Measurements from ENCODE around the gene DHRS2.
A peak's percentile ranks its signal among the peaks of the same experiment; 100 is the strongest.

Gene DHRS2

DNA sequence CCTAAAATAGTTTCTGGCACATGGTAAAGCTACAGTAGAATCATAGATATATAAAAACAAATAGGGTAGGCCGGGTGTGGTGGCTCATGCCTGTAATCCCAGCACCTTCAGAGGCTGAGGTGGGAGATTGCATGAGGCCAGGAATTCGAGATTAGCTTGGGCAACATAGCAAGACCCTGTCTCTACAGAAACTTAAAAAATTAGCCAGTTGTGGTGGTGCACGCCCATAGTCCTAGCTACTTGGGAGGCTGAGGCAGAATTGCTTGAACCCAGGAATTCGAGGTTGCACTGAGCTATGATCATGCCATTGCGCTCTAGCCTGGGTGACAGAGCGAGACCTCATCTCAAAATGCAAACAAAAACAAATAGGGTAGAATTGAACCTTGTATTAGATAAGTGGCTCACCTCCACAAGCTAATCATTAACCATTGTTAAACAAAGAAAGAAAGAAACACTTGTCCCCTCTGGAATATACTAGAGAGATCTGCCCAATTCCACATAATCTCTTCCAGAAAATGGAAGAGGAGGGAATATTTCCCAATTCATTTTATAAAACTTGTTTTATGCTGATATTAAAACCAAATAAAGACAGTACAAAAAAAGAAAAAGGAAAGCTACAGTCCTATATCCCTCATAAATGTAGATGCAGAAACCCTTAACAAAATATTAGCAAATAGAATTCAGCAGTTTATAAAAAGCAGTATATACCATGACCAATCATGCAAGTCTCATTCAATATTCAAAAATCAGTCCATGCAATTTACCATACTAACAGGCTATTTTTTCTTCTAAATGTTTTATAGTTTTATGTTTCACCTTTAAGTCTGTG lies 22.7 kb upstream of the DHRS2 start:
- DNase-seq: no peak

DNA sequence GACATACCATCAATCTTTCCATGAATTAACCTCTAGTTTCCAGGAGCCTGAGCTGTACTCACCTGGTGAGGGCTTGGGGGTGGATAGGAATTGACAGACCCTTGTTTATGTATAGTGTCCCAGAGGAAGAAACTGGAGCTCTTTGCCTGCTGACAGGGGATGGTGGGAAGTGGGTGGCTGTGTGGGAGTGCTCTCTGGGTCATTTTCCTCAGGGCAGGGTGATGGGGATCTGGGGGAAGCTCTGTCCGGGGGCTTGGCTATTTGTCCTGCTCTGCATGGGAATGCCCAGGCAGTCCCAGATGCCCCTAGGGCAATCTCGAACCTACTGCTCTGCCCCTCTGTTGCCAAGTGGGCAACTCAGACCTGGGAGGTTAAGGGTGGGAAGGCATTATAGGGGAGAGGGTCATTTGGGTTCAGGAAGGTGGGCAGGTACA lies 21.8 kb upstream of the DHRS2 start:
- no peak for DNase-seq

DNA sequence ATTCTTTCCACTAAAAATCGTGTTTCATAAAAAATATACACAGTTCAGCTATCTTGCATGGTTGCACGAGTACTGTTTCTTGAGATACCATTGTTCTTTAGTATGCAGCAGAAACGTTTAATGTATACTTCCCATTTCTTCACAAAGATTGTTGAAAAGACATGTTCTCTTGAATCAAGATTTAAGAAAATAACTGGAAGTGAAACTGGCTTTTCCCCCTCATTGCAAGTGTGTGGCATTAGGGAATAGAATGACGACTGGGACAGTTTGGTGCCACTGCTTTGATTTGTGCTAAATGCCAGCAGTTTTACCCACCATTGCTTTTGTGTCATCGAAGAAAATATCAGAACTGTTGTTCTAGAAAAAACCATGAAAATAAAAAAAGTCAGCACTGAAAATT lies 20.3 kb upstream of the DHRS2 start:
- no peak for DNase-seq

DNA sequence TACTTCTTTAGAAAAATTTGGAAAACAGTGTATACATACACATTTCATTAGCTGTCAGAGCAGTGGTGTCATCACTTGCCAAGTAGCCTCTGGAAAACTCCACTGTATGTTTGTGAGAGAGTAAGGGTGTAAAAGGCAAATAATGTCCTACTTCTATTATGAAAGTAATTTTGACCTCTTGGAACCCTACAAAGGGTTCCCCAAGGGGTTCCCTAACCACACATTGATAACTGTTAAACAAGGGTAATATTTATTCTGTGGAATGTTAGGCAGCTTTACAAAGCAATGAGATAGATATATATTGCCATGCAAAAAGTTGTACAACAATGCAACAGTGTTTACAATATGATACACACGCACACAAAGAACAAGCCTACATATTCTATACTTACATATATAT lies 18.6 kb upstream of the DHRS2 start:
- DNase-seq: no peak

DNA sequence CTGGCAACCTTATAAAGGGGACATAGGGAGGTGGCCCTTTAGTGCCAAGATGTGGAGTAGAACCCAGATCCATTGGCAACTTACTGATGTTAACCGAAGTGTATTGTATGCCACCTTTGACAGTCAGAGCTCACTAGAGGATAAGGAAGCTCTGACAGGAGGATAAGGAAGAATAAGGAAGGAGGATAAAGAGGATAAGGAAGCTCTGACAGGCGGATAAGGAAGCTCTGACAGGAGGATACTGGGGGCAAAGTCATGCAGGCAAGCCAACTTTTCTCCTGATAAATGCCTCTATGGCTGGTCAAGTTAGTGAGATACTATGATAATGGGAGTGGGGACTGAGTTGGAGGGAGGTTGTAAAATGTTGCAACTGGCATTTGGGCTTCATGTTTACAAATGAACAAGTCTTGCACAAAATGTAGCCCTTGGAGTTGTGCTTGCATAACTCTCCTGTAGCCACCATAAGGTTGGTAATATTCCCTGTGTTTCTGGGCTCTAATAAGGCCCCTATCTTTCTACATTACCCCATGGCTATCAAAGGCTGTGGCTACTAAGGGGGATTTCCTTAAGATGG lies 17.7 kb upstream of the DHRS2 start:
- DNase-seq: no peak

DNA sequence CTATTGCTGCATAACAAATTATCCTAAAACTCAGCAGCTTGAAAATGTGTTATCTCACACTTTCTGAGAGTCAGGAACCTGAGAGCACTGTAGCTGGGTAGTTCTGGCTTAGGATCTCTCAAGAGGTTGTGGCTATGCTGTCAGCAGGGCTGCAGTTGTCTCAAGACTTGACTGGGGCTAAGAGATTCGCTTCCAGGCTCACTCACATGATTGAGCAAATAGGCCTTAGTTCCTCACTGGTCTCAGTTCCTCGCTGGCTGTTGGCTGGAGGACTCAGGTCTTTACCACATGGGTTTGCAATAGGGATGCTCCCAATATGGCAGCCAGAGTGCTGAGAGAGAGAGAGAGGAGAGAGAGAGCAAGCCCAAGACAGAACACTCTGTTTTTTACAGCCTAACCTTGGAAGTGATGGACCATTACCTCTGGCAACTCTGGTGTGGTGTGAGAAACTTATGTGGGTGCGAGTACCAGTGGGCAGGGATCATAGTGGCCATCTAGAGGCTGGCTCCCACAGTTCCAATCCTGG lies 15.9 kb upstream of the DHRS2 start:
- DNase-seq: no peak

DNA sequence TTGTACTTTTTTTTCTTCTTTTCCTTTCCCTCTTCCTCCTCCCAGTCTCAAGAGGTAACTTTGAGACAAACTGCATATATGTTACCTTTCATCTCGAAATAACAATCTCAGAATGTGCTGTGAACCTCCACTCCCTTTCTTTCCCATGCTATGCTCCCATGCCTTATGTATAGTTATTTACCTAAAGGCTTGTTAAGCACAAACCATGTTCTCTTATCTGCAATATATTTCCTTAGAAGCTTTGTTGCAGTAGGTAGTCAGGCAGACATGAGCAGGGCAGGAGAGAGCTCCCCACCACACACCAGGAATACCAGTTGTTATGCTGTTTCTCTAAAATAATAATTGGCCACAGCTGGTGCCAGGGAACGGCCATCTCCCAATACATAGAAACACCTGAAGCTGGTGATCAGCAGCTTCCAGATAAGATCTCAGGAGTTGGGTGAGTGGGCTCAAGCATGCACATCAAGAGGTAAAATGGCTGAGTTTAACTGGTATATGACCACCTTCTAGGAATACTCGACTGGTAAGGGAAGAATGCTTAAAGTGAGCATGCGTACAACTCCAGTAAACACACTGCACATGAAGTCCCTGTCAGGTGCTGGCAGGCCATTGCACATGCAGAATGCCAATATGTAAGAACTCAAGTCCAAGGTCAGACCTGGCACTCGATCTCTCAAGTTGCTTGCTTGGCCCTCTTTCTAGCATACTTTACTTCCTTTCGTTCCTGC lies 14.8 kb upstream of the DHRS2 start:
- DNase-seq: no peak

DNA sequence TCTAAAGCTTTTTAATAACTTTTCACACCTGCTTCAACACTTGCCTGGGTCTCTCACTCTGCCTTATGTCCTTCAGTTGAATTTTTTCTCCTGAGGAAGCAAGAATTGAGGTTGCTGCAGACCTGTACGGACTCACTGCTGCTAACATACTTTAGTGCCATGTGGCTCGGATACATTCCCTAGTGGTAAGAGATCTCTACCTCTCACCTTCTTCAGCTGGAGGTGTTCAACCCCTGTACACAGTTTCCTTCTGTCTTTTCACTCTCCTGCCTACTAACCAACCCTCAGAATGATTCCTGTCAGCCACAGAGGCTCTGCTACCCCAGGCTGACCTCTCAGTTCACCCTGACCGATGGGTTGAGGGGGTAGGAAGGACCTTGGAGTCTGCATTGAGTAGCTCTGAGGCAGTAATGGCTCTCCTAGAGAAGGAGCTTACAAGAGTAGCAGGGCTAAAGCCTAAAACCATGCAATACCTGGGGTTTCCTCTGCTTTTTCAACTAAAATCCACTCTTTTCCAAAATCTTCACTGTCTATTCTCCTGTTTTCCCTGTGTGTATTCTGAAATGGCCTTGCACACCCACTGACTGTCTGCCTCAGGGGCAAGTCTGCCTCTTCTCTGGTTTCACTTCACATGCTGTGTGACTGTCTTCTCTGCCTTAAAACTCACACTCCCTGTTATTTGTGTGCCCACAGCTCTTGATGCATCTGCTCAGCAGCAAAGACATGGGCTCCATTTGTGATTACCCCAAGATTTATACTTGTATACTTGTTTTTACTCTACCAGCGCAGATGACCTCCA lies 14.0 kb upstream of the DHRS2 start:
- no peak for DNase-seq

DNA sequence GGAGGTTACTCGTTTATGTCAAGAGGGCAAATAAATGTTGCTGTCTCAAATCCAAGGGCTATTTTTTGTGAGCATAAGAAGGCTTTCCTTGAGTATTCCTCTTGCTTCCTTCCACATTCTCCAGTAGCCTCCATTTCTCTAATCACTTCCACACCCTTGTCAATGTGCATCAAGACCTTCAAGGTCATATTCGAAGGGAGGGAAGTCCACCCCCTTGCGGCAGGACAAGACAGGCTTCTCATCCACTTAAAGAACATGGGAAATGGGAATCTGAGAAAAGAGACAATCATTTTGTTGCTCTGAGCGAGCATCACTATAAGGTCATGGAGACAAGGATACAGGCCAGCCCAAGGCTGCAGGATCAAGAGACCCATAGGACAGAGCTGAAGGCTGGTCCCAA lies 13.2 kb upstream of the DHRS2 start:
- no peak for DNase-seq

DNA sequence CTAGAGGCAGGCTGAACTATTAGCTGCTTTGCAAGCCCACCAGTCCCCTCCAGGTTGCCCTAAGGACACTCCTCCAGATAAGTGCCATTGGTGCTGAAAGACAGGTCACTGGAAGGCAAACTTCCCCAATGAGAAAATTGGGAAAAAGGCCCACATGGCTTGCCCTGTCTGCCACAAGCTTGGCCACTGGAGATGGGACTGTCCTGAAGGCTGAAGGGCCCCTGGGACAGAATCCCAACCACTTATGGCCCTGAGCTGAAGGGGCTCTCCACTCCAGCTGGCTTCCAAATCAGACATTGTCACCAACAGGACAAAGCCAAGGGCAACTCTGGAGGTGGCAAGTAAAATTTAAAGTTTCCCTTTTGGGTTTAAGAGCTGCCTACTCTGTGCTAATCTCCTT lies 12.2 kb upstream of the DHRS2 start:
- no peak for DNase-seq

DNA sequence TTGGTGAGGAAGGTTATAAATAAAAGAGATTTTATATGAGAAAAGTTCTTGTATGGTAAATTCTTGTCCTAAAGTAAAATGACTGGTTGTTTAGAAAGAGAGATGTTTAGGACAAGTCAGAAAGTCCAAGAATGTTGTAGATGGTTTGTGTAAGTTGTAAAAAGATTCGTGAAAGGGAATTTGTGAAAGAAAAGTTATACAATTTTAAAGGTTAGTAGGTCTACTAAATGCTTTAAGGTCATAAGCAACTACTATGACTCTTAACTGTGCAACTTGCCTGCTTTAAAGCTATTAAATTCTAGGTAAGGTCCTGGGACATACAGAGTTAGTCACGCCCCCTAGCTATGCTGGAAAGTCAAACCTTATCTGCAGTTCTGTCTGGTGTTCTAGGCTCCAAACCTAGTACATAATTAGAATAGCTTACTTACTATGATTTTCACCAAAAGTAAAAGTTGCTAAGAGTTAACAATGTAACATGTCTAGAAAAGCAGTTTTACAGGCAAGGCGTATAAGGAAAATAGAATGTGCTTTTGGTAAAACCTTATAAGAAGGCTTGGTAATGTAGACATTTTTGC lies 11.2 kb upstream of the DHRS2 start:
- DNase-seq: no peak

DNA sequence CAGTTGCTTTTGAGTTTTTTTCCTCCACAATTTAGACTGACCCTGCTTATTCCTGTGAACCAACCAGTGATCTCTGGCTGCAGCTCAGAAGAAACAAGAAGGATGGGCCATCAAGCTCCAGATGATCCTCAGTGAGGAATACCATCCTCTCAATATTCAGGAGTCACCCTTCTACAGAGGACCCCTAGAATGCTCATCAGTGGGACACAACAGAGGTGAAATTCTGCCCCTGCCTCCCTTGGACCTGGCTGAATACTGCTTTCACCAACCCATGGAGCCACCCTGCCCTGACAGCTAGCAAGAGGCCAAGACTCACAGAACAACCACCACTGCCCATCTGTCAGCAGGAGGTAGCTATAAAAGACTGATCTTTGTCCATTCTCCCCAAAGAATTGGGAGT lies 9.2 kb upstream of the DHRS2 start:
- no peak for DNase-seq

DNA sequence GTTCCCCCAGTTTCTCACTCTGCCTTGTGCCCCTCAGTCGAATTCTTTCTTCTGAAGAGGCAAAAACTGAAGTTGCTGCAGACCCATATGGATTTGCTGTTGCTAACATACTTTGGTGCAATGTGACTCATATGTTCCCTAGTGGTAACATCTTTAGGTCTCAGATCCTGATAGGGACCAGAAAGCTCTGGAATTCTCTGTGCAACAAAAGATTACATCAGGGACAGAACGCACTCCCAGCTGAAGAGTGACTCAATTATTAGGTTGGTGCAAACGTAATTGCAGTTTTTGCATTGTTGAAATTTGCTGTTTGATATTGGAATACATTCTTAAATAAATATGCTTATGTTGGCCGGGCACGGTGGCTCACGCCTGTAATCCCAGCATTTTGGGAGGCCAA lies 8.2 kb upstream of the DHRS2 start:
- DNase-seq: no peak

DNA sequence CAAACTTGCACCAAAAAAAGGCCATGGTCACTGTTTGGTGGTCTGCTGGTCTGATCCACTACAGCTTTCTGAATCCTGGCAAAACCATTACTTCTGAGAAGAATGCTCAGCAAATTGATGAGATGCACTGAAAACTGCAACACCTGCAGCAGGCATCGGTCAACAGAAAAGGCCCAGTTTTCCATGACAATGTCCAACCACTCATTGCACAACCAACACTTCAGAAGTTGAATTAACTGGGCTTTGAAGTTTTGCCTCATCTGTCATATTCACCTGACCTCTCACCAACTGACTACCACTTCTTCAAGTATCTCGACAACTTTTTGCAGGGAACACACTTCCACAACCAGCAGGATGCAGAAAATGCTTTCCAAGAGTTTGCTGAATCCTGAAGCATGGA lies 7.0 kb upstream of the DHRS2 start:
- no peak for DNase-seq

DNA sequence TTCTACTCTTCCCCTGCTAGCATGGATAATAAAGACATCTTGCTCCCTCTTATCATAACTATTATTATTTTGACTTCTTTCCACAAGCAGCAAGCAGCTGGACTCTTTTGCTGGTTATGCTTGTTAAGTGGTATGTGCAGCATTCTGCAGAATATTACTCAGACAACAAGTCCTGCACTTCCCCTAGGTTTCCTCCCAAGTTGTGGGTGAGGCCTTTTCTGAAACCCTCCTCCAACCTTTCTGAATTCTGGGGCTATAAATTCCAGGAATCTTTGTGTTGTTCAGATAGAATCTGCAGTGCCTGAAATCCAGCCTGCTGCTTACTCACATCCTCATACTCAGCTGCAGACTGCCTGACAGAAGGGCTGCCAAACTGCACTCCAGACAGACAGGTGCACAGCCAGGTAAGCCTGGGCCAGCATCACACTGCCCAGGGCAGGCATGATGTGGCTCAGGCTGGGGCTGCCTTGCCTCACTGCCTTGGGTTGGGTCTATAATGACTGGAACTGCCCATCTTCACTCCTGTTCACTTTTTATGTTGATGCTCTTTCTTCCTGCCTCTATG lies 6.2 kb upstream of the DHRS2 start:
- no peak for DNase-seq

DNA sequence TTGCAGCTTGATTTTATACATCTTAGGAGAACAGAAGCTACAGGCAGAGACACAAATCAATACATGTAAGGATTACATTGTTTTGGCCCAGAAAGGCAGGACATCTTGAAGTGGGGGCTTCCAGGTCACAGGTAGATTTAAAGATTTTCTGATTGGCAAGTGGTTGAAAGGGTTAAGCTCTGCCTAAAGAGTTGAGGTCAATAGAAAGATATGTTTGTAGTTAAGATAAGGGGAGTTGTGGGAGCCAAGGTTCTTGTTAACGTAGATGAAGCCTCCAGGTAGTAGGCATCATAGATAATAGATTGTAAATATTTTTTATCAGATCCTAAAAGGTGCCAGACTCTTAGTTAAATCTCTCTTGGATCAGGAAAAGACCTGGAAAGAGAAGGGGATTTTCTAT lies 5.5 kb upstream of the DHRS2 start:
- no peak for DNase-seq

DNA sequence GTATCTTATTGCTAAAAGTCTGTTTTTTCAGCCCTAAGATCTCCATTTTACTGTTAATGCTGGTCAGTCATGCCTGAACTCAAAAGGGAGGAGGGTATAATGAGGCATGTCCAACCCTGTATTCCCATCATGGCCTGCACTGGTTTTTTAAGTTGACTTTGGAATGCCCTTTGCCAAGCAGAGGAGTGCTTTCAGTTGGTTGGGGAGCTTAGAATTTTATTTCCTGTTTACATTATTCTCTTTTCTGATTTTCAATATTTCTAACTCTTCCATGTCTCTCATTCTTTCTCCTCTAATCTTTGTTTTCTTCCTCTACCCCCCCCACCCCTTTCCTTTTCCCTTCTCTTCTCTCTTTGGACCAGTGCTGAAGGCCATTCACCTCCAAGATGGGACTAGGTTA lies 4.9 kb upstream of the DHRS2 start:
- no peak for DNase-seq

DNA sequence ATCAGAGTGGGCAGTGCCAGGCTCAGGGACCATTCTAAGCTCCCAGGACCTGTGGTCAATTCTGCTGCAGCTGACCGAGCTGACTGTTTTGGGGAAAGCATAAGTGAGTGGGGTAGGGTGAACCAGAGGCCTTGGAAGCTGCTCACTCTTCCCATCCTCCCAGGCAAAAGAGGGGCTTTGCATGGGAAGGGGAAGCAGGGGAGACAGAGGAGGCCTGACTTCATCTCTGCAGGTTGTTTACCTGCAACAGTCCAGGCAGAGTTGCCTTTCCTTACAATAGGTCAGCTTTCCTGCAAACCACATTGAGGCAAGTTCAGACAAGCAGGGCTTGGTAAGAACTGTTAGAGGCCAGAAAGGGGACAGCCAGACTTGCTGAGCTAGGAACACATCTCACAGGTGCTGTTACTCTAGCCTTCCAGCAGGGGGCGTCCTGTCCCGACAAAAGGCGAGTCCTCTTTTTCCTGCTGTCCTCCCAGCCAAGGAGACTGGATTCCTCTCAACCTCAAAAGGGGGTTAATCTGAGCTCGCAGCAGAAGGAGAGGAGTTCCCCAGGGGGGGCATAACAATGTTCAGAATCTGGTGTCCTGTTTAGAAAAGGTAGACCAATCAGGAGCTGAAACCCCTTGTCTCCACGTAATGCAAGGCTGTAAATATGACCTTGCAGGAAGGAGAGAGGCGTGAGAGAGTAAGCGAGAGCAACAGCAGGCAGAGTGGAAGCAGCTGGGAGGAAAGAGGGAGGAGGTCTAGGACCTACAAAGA lies 4.3 kb upstream of the DHRS2 start:
- DNase-seq: peak; percentile 68

DNA sequence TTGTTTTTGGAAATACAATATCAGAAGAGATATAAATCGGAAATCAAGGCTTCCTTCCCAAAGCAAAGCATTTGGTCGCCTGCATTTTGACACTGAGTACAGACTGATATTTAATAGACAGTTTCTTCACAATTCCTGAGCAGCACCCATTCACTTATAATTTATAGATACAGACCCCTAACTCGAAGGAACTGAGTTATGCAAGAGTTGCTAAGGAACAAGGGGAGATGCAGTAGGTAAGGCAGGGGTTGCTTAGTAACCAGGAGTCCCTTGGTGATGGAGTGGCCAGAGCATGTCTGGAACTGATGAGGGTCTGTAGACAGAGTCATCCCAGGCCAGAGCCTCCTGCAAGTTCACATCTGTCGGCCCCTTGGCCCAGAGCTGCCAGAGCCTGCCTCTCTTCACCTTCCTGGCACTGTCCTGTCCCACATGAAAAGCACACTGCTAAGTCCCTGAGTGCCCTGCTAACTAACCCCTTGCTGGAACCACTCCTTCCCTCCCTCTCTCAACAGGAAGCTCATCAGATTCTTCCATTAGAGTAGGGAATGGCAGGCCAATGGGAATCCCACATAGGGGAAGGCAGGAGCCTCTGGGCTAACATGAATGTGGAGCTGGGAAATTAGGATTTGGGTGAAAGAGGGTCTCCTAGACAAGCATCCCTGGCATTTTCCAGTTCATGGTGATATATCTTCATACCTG lies 3.6 kb upstream of the DHRS2 start:
- DNase-seq: no peak

DNA sequence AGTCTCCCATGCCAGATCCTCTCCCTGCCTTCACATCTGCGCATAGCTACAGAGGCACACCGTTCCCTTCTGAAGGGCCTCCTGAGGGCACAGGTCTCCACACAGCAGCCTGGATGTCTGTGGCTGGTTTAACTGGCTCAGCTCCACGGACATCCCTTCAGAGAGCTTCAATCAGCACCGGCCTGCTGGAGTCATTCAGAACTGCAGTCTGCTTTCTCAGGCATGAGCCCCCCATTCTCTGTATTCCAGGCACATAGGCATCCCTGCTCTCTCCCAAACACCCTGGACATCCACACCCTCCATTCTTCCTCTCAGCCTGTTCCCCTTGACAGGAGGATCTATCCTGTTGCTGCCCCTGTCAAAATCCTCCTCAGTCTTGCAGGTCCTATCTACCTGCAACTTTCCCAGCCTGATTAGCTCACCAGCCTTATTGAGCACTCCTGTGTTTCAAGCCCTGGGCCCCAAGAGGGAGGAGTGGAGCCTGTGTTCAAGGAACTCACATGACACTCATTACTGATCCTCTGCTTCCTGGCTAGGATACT lies 2.9 kb upstream of the DHRS2 start:
- DNase-seq: no peak
